Measurements from ENCODE around the gene PPP2R5E.
"Not testable (repeated sequence)": the region's sequence is repeated elsewhere in the genome, so short reads cannot be mapped to it uniquely, and the experiment has no call there.

Gene PPP2R5E

GRCh38 chr14:63371613-63372012 is 171.6 kb downstream of the PPP2R5E start:
- not testable (repeated sequence) for DNase-seq (ENCODE audit: low read depth)

GRCh38 chr14:63371033-63371432 is 172.1 kb downstream of the PPP2R5E start:
- DNase-seq (ENCODE audit: low read depth), result no peak

GRCh38 chr14:63367742-63368364 is 175.3 kb downstream of the PPP2R5E start:
- DNase-seq (ENCODE audit: low read depth), result no peak

GRCh38 chr14:63362389-63362819 is 180.8 kb downstream of the PPP2R5E start:
- DNase-seq (ENCODE audit: low read depth), result no peak

GRCh38 chr14:63361790-63362189 is 181.4 kb downstream of the PPP2R5E start:
- DNase-seq (ENCODE audit: low read depth), result no peak

GRCh38 chr14:63357841-63358240 is 185.3 kb downstream of the PPP2R5E start:
- DNase-seq (ENCODE audit: low read depth), result no peak

- no peak for DNase-seq (ENCODE audit: low read depth)
These were observed 197.4 kb downstream of the PPP2R5E start for GRCh38 chr14:63345826-63346225.

GRCh38 chr14:63344336-63344735 is 198.8 kb downstream of the PPP2R5E start:
- DNase-seq (ENCODE audit: low read depth), result no peak

GRCh38 chr14:63343878-63344277 is 199.3 kb downstream of the PPP2R5E start:
- DNase-seq (ENCODE audit: low read depth), result no peak

- DNase-seq (ENCODE audit: low read depth), result no peak
These were observed 200.8 kb downstream of the PPP2R5E start for GRCh38 chr14:63342371-63342770.

- no peak for DNase-seq (ENCODE audit: low read depth)
These were observed 214.1 kb downstream of the PPP2R5E start for GRCh38 chr14:63328787-63329737.

- DNase-seq (ENCODE audit: low read depth), result no peak
These were observed 216.3 kb downstream of the PPP2R5E start for GRCh38 chr14:63326840-63327239.

- no peak for DNase-seq (ENCODE audit: low read depth)
These were observed 220.1 kb downstream of the PPP2R5E start for GRCh38 chr14:63322897-63323573.

- no peak for DNase-seq (ENCODE audit: low read depth)
These were observed 220.7 kb downstream of the PPP2R5E start for GRCh38 chr14:63322472-63322871.
